Body of pancreas (tissue), 4 donors: ENCODE data around the gene CEP89. TPM values are rescaled to one million over a fixed set of nuclear protein-coding genes. Genes with fewer than 3 reads are reported as not detected.
"Not testable (repeated sequence)": the region's sequence is repeated elsewhere in the genome, so short reads cannot be mapped to it uniquely, and the experiment has no call there.

Experiments
- ATAC-seq: fragments of 150-250 bp; one replicate; pipeline ENCODE4 v1.9.1; 2016
- DNase-seq, 4 donors: peaks; one replicate each; pipeline ENCODE4 v3.0.0-alpha.2; 2019
- H3K27ac ChIP-seq, 4 donors: fragments of 200-600 bp; sonication (generic); 1 replicate in 3 of 4; 2 replicates in 1 of 4; pipeline versions ENCODE4 v1.5.1 to v1.6.1; 2016 to 2019; ENCODE audit warnings: mild to moderate bottlenecking in 1 of 4, mixed read lengths in 1 of 4, moderate library complexity in 1 of 4
- H3K27me3 ChIP-seq, 2 donors: fragments of 200-600 bp; sonication (generic); one replicate each; pipeline ENCODE4 v1.6.0; 2016; ENCODE audit warnings: mild to moderate bottlenecking in 1 of 2
- H3K36me3 ChIP-seq, 2 donors: fragments of 200-600 bp; sonication (generic); replicated peaks in 1 of 2; 2 replicates each; pipeline ENCODE4 v1.5.1; 2016; ENCODE audit warnings: low read depth in 2 of 2; ENCODE audit not compliant: insufficient read depth in 1 of 2
- H3K4me1 ChIP-seq: fragments of 200-600 bp; sonication (generic); one replicate; pipeline ENCODE4 v1.6.0; 2016
- H3K4me3 ChIP-seq, 2 donors: fragments of 200-600 bp; sonication (generic); 1 replicate in 1 of 2; 2 replicates in 1 of 2; pipeline ENCODE4 v1.5.1; 2016 to 2019
- H3K9me3 ChIP-seq, 3 donors: fragments of 200-600 bp; sonication (generic); 1 replicate in 2 of 3; 2 replicates in 1 of 3; pipeline ENCODE4 v1.5.1; 2016
- CTCF ChIP-seq, 7 experiments: fragments of 450-650 bp in 4 of 7; fragments of 200-600 bp in 3 of 7; sonication (generic) in 3 of 7; IDR thresholded peaks; one replicate each; pipeline ENCODE4 v1.5.1; 2016 to 2019; ENCODE audit warnings: antibody characterized with exemption in 7 of 7
- POLR2A ChIP-seq, 3 donors: fragments of 450-650 bp; IDR thresholded peaks; one replicate each; pipeline ENCODE4 v1.6.1; 2016; ENCODE audit warnings: antibody characterized with exemption in 3 of 3, mild to moderate bottlenecking in 2 of 3
- WGBS, 2 donors: methylation state at CpG; one replicate each; pipeline ENCODE4 v1.1.5; 2017; 5-methylcytosine and 5-hydroxymethylcytosine counted together
- intact Hi-C: fragments of 100-400 bp; cut with DNase I; formaldehyde crosslinking; loops from one replicate; pipeline ENCODE4 v1.15.1; 2023
- total RNA-seq, 2 donors: library from RNA; depleted of rRNA; stranded (reverse); fragments of >200 nt; gene quantifications; one replicate each; pipeline ENCODE4 v1.1.0, GENCODE V29; 2016

Gene CEP89
- total RNA-seq, 2 donors from 2014 or later = 7.8 to 8.6 TPM

- Histone ChIP-seq H3K36me3 (peaks cover 0 to under 1% of the 10 kb centered on the region in 2 donors), H3K4me1 (peaks cover 10% of the 10 kb centered on the region), H3K27ac (no peak overlapping the region), H3K27me3 (no peaks in the 10 kb centered on the region), H3K9me3 (no peaks in the 10 kb centered on the region), H3K4me3 (no peak overlapping the region)
- TF ChIP-seq POLR2A (IDR thresholded peaks at IDR 0.05) = no peak
- no peak for TF ChIP-seq CTCF (IDR thresholded peaks at IDR 0.05)
- intact Hi-C loops = no loop called here
- DNase-seq (peak in 1 of 4 donors; percentile 43), ATAC-seq (no peak)
- 17 to 26% methylated on average over 5 of the region's 5 CpGs for WGBS, 2 donors
Observed at GRCh38 chr19:32988724-32989123, 17.0 kb upstream of the CEP89 start.

- DNase-seq = peak in 2 of 4 donors; percentile 19 to 26
- H3K27ac ChIP-seq, ATAC-seq, H3K9me3 ChIP-seq, H3K4me1 ChIP-seq, H3K36me3 ChIP-seq, H3K27me3 ChIP-seq, H3K4me3 ChIP-seq, intact Hi-C loops: not testable (repeated sequence)
- WGBS, 2 donors = 12 to 32% methylated on average over 5 of the region's 5 CpGs
Observed at GRCh38 chr19:32988254-32988653, 16.5 kb upstream of the CEP89 start.

GRCh38 chr19:32982488-32982887 lies 10.7 kb upstream of the CEP89 start:
- H3K4me1 ChIP-seq, H3K27me3 ChIP-seq, H3K27ac ChIP-seq, H3K36me3 ChIP-seq, intact Hi-C loops, ATAC-seq, H3K9me3 ChIP-seq, H3K4me3 ChIP-seq, DNase-seq: not testable (repeated sequence)
- WGBS, 2 donors = 94 to 96% methylated on average over 6 of the region's 6 CpGs

- ATAC-seq, H3K27me3 ChIP-seq, intact Hi-C loops, DNase-seq, H3K4me1 ChIP-seq, H3K4me3 ChIP-seq, H3K9me3 ChIP-seq, H3K36me3 ChIP-seq, H3K27ac ChIP-seq: not testable (repeated sequence)
- 76 to 87% methylated on average over 7 of the region's 7 CpGs for WGBS, 2 donors
Observed at GRCh38 chr19:32979807-32980206, 8.0 kb upstream of the CEP89 start.

GRCh38 chr19:32977813-32978212 lies 6.1 kb upstream of the CEP89 start:
- ATAC-seq, H3K27me3 ChIP-seq, DNase-seq, H3K36me3 ChIP-seq, H3K4me1 ChIP-seq, H3K4me3 ChIP-seq, H3K9me3 ChIP-seq, intact Hi-C loops, H3K27ac ChIP-seq: not testable (repeated sequence)
- WGBS, 2 donors = 87 to 94% methylated on average over 4 of the region's 4 CpGs

- no peaks in the 10 kb centered on the region for H3K36me3 ChIP-seq
- no peak overlapping the region for H3K27ac ChIP-seq
- TF ChIP-seq CTCF (IDR thresholded peaks at IDR 0.05) (no peak), POLR2A (IDR thresholded peaks at IDR 0.05) (no peak)
- WGBS, 2 donors = 52 to 61% methylated on average over 7 of the region's 7 CpGs
- no peaks in the 10 kb centered on the region for H3K27me3 ChIP-seq
- ATAC-seq (no peak), DNase-seq (no peak)
- H3K4me3 ChIP-seq = no peak overlapping the region
- intact Hi-C loops = no loop called here
- peaks cover 10% of the 10 kb centered on the region for H3K4me1 ChIP-seq
- no peaks in the 10 kb centered on the region for H3K9me3 ChIP-seq
Observed at GRCh38 chr19:32977280-32977679, 5.5 kb upstream of the CEP89 start.

- intact Hi-C loops = no loop called here
- H3K36me3 ChIP-seq = no peaks in the 10 kb centered on the region
Observed at GRCh38 chr19:32976223-32976805, 4.6 kb upstream of the CEP89 start.

More at GRCh38 chr19:32976223-32976805, 4.6 kb upstream of the CEP89 start:
- DNase-seq (peak; percentile 70 to 84 (median 76)), ATAC-seq (no peak)
- peaks cover 10% of the 10 kb centered on the region for H3K4me1 ChIP-seq
- TF ChIP-seq CTCF (IDR thresholded peaks at IDR 0.05) (peak; percentile 67 to 77 (median 72)), POLR2A (IDR thresholded peaks at IDR 0.05) (no peak)
- H3K27me3 ChIP-seq = no peaks in the 10 kb centered on the region
- WGBS, 2 donors = 24 to 34% methylated on average over 7 to 14 of the region's 14 CpGs
- no peak overlapping the region for H3K4me3 ChIP-seq
- H3K9me3 ChIP-seq = no peaks in the 10 kb centered on the region
- H3K27ac ChIP-seq = peak overlapping the region in 1 of 4 donors; percentile 8
